Mucosa of descending colon (tissue), 3 donors: ENCODE measurements around the gene PUS7. TPM values are rescaled to one million over a fixed set of nuclear protein-coding genes. Genes with fewer than 3 reads are reported as not detected.
A peak's percentile ranks its signal among the peaks of the same experiment; 100 is the strongest.
"Not testable (repeated sequence)": the region's sequence is repeated elsewhere in the genome, so short reads cannot be mapped to it uniquely, and the experiment has no call there.

ENCODE experiments used
- ATAC-seq: fragments of 200-7000 bp; cut with Tn5 transposase; one replicate; pipeline ENCODE4 v1.9.1; 2020; ENCODE audit warnings: mild to moderate bottlenecking, moderate library complexity
- DNase-seq, 3 donors: peaks; one replicate each; pipeline ENCODE4 v3.0.0-alpha.2; 2020
- H3K36me3 ChIP-seq: fragments of 200-600 bp; one replicate; pipeline ENCODE4 v1.8.0; 2021; ENCODE audit warnings: low read depth, mild to moderate bottlenecking
- H3K4me1 ChIP-seq: fragments of 200-600 bp; one replicate; pipeline ENCODE4 v1.8.0; 2021; ENCODE audit warnings: low read depth, mild to moderate bottlenecking
- H3K4me3 ChIP-seq: fragments of 200-600 bp; one replicate; pipeline ENCODE4 v1.8.0; 2021; ENCODE audit warnings: mild to moderate bottlenecking
- H3K9me3 ChIP-seq: fragments of 200-600 bp; one replicate; pipeline ENCODE4 v1.8.0; 2021; ENCODE audit warnings: mild to moderate bottlenecking
- intact Hi-C, 2 donors: fragments of 100-400 bp; cut with DNase I in 1 of 2; cut with micrococcal nuclease in 1 of 2; formaldehyde crosslinking; loops; one replicate each; pipeline versions ENCODE4 v1.11.0 to v1.11.1; 2022; cut with DNase I, micrococcal nuclease
- total RNA-seq, 3 donors: library from RNA; stranded (reverse); fragmentation: NEBNext Ultra II Directional in 2 of 3; extraction: Animal tissue kit (Norgen Biotek cat#: 25700) in 2 of 3; gene quantifications; one replicate each; pipeline versions ENCODE4 v1.2.1 to v1.2.4, GENCODE V29; 2021 to 2023
- TF ChIP-seq, protein P1 (sequence below): fragments of 200-600 bp; IDR thresholded peaks from one replicate; pipeline ENCODE4 v1.8.0; 2022; ENCODE audit warnings: antibody characterized with exemption, mild to moderate bottlenecking
- donor health status: DM: no; HTN: no; CAD: no; lungs with moderate emphysema.
- donor health status: DM: no; HTN: no; CAD: no.
- donor health status: DM: no; HTN: yes; CAD: no.

PUS7 gene
- total RNA-seq, 3 donors from 2014 or later: 8.2 to 8.7 (median 8.3) TPM

DNA sequence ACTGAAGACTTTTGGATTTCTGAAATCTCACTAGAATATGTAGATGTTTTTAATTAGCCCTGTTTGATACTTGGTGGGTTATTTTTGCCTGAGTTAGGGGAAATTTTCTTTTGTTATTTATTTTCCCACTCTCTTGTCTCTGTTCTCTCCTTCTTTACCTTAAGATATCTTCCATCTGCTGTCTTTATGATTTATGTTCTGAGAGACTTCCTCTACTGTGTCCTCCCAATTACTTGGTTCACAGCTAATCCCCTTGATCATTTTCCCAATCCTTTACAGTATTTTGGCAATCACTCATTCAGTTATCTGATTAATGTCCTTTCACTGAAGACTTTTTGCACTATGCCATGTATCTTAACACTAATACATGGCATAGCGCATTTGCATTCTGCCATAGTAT is 83.8 kb downstream of the PUS7 start:
- Histone ChIP-seq H3K4me3 (no peak overlapping the region), H3K4me1 (no peaks in the 10 kb centered on the region), H3K36me3 (no peaks in the 10 kb centered on the region), H3K9me3 (no peaks in the 10 kb centered on the region)
- TF ChIP-seq, protein P1, sequence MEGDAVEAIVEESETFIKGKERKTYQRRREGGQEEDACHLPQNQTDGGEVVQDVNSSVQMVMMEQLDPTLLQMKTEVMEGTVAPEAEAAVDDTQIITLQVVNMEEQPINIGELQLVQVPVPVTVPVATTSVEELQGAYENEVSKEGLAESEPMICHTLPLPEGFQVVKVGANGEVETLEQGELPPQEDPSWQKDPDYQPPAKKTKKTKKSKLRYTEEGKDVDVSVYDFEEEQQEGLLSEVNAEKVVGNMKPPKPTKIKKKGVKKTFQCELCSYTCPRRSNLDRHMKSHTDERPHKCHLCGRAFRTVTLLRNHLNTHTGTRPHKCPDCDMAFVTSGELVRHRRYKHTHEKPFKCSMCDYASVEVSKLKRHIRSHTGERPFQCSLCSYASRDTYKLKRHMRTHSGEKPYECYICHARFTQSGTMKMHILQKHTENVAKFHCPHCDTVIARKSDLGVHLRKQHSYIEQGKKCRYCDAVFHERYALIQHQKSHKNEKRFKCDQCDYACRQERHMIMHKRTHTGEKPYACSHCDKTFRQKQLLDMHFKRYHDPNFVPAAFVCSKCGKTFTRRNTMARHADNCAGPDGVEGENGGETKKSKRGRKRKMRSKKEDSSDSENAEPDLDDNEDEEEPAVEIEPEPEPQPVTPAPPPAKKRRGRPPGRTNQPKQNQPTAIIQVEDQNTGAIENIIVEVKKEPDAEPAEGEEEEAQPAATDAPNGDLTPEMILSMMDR: no peak
- ATAC-seq (no peak), DNase-seq (no peak)
- intact Hi-C loops: no loop called here

DNA sequence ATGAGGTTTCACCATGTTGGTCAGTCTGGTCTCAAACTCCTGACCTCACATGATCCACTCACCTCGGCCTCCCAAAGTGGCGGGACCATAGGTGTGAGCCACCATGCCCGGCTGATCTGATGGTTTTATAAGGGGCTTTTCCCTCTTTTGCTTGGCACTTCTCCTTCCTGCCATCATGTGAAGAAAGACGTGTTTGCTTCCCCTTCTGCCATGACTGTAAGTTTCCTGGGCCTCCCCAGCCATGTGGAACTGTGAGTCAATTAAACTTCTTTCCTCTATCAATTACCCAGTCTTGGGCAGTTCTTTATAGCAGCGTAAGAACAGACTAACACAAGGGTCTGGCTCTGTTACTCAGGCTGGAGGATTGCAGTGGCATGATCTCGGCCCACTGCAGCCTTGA is 84.7 kb downstream of the PUS7 start:
- H3K4me3 ChIP-seq, H3K36me3 ChIP-seq, H3K9me3 ChIP-seq, DNase-seq, intact Hi-C loops, ATAC-seq, H3K4me1 ChIP-seq: not testable (repeated sequence)

DNA sequence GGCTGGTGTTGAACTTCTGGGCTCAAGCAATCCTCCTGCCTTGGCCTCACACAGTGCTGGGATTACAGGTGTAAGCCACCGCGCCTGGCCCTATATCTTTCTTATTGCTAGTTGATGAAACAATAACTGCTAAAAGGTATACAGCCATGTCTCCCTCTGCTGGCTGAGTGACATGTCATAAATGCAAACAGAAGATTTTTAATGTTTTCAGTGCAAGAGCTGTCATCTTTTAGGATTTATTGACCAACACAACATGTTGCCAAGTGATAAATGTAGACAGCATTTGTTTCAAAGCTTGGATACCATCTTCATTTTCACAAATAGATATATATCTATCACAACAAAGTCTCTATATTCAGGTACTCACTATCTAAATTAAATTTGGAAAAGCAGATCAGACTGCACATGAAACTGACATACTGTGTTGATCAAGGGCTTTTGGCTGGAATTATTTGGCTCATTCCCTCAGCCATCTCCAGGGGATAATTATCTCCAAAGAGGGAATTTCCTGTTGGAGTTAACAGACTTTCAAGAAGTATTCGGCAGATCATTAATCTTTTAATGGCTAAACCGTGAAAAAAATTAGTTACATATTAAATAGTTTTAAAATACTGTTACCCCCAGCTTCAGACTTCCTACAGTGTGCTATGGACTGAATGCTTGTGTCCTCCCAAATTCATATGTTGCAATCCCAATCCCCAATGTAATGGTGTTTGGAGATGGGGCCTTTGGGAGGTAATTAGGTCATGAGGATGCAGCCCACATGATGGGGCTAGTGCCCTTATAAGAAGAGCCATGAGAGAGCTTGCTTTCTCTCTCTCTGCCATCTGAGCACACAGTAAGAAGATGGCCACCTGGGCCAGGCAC is 92.1 kb downstream of the PUS7 start:
- DNase-seq (peak in 1 of 3 donors; percentile 84), ATAC-seq (peak; percentile 81)
- H3K9me3 ChIP-seq: no peaks in the 10 kb centered on the region
- H3K4me3 ChIP-seq: no peak overlapping the region
- intact Hi-C loops: no loop called here
- H3K36me3 ChIP-seq: no peaks in the 10 kb centered on the region
- no peaks in the 10 kb centered on the region for H3K4me1 ChIP-seq
- TF ChIP-seq, protein P1: peak; percentile 25

DNA sequence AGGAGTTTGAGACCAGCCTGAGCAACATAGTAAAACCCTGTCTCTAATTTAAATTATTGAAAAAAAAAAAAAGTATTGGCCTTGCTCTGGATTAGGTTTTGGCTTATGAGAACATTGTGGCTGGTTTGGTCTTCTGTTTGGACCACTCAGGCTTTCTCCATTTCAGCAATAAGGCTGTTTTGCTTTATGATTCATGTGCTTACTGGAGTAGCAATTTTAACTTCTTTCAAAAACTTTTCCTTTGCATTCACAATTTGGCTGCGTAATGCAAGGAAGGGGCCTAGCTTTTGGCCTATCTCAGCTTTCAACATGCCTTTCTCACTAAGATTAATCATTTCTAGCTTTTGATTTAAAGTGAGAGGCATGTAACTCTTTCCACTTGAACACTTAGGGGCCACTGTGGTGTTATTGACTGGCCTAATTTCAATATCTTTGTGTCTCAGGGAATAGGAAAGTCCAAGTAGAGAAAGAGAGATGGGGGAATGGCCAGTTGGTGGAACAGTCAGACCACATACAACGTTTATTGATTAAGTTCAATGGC is 95.4 kb downstream of the PUS7 start:
- intact Hi-C loops: no loop called here
- ATAC-seq (no peak), DNase-seq (no peak)
- no peak overlapping the region for H3K4me3 ChIP-seq
- no peaks in the 10 kb centered on the region for H3K36me3 ChIP-seq
- TF ChIP-seq, protein P1: no peak
- H3K9me3 ChIP-seq: no peaks in the 10 kb centered on the region
- no peaks in the 10 kb centered on the region for H3K4me1 ChIP-seq

DNA sequence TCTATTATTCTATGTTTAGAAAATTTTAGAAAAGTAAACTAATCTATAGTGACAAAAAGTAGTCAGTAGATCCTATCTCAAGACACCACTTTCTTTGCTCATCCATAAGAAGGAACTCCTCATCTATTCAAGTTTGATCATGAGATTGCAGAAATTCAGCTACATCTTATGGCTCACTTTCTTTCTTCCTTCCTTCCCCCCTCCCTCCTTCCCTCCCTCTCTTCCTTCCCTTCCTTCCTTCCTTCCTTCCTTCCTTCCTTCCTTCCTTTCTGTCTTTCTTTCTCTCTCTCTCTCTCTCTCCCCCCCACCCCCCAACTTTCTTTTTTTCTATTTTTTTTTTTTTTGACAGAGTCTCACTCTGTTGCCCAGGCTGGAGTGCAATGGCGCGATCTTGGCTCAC is 98.1 kb downstream of the PUS7 start:
- TF ChIP-seq, protein P1: no peak
- intact Hi-C loops: no loop called here
- H3K4me3 ChIP-seq: no peak overlapping the region
- no peaks in the 10 kb centered on the region for H3K4me1 ChIP-seq
- H3K9me3 ChIP-seq: no peaks in the 10 kb centered on the region
- ATAC-seq (no peak), DNase-seq (no peak)
- no peaks in the 10 kb centered on the region for H3K36me3 ChIP-seq

DNA sequence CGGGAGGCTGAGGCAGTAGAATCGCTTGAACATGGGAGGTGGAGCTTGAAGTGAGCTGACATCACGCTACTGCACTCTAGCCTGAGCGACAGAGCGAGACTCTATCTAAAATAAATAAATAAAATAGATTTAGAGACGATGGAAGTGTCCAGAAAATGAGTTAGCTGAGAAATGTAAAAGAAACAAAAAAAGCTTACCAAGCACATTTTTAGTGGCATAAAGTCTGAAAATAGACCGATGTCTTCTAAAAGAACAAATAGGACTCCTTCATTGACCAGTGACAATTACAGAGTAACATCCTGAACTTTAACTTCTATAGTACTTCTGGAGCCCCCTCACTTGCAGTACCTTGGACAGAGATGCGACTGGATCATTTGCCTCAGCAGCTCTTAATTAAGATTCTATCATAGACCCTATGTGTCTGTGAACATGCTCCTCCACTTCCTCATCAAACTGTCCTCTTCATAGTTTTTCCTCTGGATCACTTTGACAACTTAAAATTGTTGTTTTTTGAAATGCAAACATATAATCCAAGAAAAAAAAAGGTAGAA is 108.1 kb downstream of the PUS7 start:
- H3K4me3 ChIP-seq: no peak overlapping the region
- H3K36me3 ChIP-seq: no peaks in the 10 kb centered on the region
- no peaks in the 10 kb centered on the region for H3K4me1 ChIP-seq
- intact Hi-C loops: no loop called here
- ATAC-seq: no peak
- no peaks in the 10 kb centered on the region for H3K9me3 ChIP-seq
- TF ChIP-seq, protein P1: no peak
- DNase-seq: no peak

DNA sequence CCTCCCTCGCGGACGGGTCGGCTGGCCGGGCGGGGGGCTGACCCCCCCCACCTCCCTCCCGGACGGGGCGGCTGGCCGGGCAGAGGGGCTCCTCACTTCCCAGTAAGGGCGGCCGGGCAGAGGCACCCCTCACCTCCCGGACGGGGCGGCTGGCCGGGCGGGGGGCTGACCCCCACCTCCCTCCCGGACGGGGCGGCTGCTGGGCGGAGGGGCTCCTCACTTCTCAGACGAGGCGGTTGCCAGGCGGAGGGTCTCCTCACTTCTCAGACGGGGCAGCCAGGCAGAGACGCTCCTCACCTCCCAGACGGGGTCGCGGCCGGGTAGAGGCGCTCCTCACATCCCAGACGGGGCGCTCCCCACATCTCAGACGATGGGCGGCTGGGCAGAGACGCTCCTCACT is 111.3 kb downstream of the PUS7 start:
- intact Hi-C loops, H3K4me1 ChIP-seq, H3K4me3 ChIP-seq, ATAC-seq, H3K9me3 ChIP-seq, DNase-seq, H3K36me3 ChIP-seq: not testable (repeated sequence)

DNA sequence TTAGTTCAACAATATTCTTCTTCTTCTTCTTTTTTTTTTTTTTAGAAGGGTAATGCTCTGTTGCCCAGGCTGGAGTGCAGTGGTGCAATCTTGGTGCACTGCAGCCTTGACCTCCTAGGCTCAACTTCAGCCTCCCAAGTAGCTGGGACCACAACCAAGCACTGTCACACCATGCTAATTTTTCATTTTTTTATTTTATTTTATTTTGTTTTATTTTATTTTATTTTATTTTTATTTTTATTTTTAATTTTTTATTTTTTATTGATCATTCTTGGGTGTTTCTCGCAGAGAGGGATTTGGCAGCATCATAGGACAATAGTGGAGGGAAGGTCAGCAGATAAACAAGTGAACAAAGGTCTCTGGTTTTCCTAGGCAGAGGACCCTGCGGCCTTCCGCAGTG is 112.3 kb downstream of the PUS7 start:
- ATAC-seq, intact Hi-C loops, DNase-seq, H3K4me3 ChIP-seq, H3K9me3 ChIP-seq, H3K4me1 ChIP-seq, H3K36me3 ChIP-seq: not testable (repeated sequence)
